Osteoblast (primary cell): ENCODE data around the gene MAP1S. TPM values are rescaled to one million over a fixed set of nuclear protein-coding genes. Genes with fewer than 3 reads are reported as not detected.

Experiments
- DNase-seq: peaks from one replicate; pipeline ENCODE4 v3.0.0; 2011; ENCODE audit warnings: low spot score, mixed read lengths; ENCODE audit not compliant: insufficient read length; ENCODE audit errors: missing footprints
- H2AFZ ChIP-seq: 2 replicates; pipeline ENCODE4 v1.6.0; 2011; ENCODE audit warnings: mild to moderate bottlenecking, low read length
- H3K27ac ChIP-seq: 2 replicates; pipeline ENCODE4 v1.5.1; 2011; ENCODE audit warnings: mild to moderate bottlenecking, low read depth, low read length, moderate library complexity
- H3K27me3 ChIP-seq: 2 replicates; pipeline ENCODE4 v1.6.0; 2012; ENCODE audit warnings: mild to moderate bottlenecking, control low read depth, inconsistent platforms, low read length, moderate library complexity; ENCODE audit not compliant: insufficient read depth
- H3K36me3 ChIP-seq: 2 replicates; pipeline ENCODE4 v1.5.1; 2011; ENCODE audit warnings: mild to moderate bottlenecking, low read length, control low read depth, moderate library complexity; ENCODE audit not compliant: insufficient read depth
- H3K4me1 ChIP-seq: 2 replicates; pipeline ENCODE4 v1.5.1; 2011; ENCODE audit warnings: mild to moderate bottlenecking, low read length, control low read depth, moderate library complexity; ENCODE audit not compliant: insufficient read depth
- H3K4me2 ChIP-seq: 2 replicates; pipeline ENCODE4 v1.6.0; 2011; ENCODE audit warnings: mild to moderate bottlenecking, low read length; ENCODE audit not compliant: insufficient read depth
- H3K4me3 ChIP-seq: fragments of 200-600 bp; sonication (generic); 3 replicates; pipeline ENCODE4 v1.5.1; 2012; ENCODE audit warnings: mild to moderate bottlenecking, low read length, inconsistent platforms; ENCODE audit not compliant: insufficient read depth
- H3K79me2 ChIP-seq: 2 replicates; pipeline ENCODE4 v1.6.0; 2012; ENCODE audit warnings: mild to moderate bottlenecking, low read length, control low read depth, inconsistent platforms; ENCODE audit not compliant: insufficient read depth
- H3K9me3 ChIP-seq: 2 replicates; pipeline ENCODE4 v1.5.1; 2011; ENCODE audit warnings: low read depth, low read length, control low read depth
- H4K20me1 ChIP-seq: 2 replicates; pipeline ENCODE4 v1.6.0; 2012; ENCODE audit warnings: mild to moderate bottlenecking, low read length, control low read depth; ENCODE audit not compliant: insufficient read depth
- CTCF ChIP-seq: IDR thresholded peaks from 2 replicates; pipeline ENCODE4 v1.5.1; 2011; ENCODE audit warnings: mild to moderate bottlenecking, low read depth, low read length, moderate library complexity; ENCODE audit errors: extremely low read depth
- total RNA-seq: library from RNA; depleted of rRNA; stranded (reverse); fragments of >200 nt; gene quantifications from 2 replicates; pipeline ENCODE4 v1.2.3, GENCODE V29; 2012

MAP1S gene
- total RNA-seq, 1 donor: 15.2 TPM

- Histone ChIP-seq H3K79me2 (peaks cover 11% of the 10 kb centered on the region), H3K27me3 (no peaks in the 10 kb centered on the region)
Observed at GRCh38 chr19:17737690-17738153, 18.4 kb downstream of the MAP1S start.

GRCh38 chr19:17739121-17739875 is 20.0 kb downstream of the MAP1S start:
- Histone ChIP-seq H3K36me3 (peaks cover 11% of the 10 kb centered on the region), H3K9me3 (no peaks in the 10 kb centered on the region), H2AFZ (no peak overlapping the region), H3K27ac (no peak overlapping the region), H3K27me3 (no peaks in the 10 kb centered on the region), H3K79me2 (peaks cover 2% of the 10 kb centered on the region), H3K4me3 (no peak overlapping the region), H3K4me2 (no peak overlapping the region), H3K4me1 (no peaks in the 10 kb centered on the region), H4K20me1 (peaks cover 4% of the 10 kb centered on the region)
- no peak for TF ChIP-seq CTCF
- DNase-seq: peak; percentile 22

More at GRCh38 chr19:17737690-17738153, 18.4 kb downstream of the MAP1S start:
- no peak overlapping the region for H3K27ac ChIP-seq
- H3K4me3 ChIP-seq: no peak overlapping the region
- H3K9me3 ChIP-seq: no peaks in the 10 kb centered on the region
- H3K36me3 ChIP-seq: peaks cover 20% of the 10 kb centered on the region
- peak; percentile 56 for DNase-seq
- H2AFZ ChIP-seq: no peak overlapping the region
- no peak for TF ChIP-seq CTCF
- H3K4me2 ChIP-seq: no peak overlapping the region
- H4K20me1 ChIP-seq: peaks cover 16% of the 10 kb centered on the region
- H3K4me1 ChIP-seq: no peaks in the 10 kb centered on the region

GRCh38 chr19:17741456-17741855 is 22.2 kb downstream of the MAP1S start:
- H3K4me2 ChIP-seq: no peak overlapping the region
- H3K4me1 ChIP-seq: no peaks in the 10 kb centered on the region
- no peaks in the 10 kb centered on the region for H3K79me2 ChIP-seq
- H4K20me1 ChIP-seq: no peaks in the 10 kb centered on the region
- no peaks in the 10 kb centered on the region for H3K9me3 ChIP-seq
- TF ChIP-seq CTCF: no peak
- H3K27me3 ChIP-seq: no peaks in the 10 kb centered on the region
- peak; percentile 26 for DNase-seq
- no peak overlapping the region for H3K4me3 ChIP-seq
- no peak overlapping the region for H3K27ac ChIP-seq
- no peaks in the 10 kb centered on the region for H3K36me3 ChIP-seq
- H2AFZ ChIP-seq: no peak overlapping the region

- no peak for TF ChIP-seq CTCF
- no peaks in the 10 kb centered on the region for H3K9me3 ChIP-seq
- DNase-seq: peak; percentile 37
Observed at GRCh38 chr19:17743874-17744580, 24.7 kb downstream of the MAP1S start.

More at GRCh38 chr19:17743874-17744580, 24.7 kb downstream of the MAP1S start:
- H2AFZ ChIP-seq: no peak overlapping the region
- H3K36me3 ChIP-seq: no peaks in the 10 kb centered on the region
- no peak overlapping the region for H3K4me2 ChIP-seq
- no peaks in the 10 kb centered on the region for H4K20me1 ChIP-seq
- H3K4me1 ChIP-seq: peaks cover 3% of the 10 kb centered on the region
- no peak overlapping the region for H3K27ac ChIP-seq
- no peak overlapping the region for H3K4me3 ChIP-seq
- no peaks in the 10 kb centered on the region for H3K79me2 ChIP-seq
- peaks cover under 1% of the 10 kb centered on the region for H3K27me3 ChIP-seq
